Activated T-helper 2 cell treated with anti-CD3 and anti-CD28 coated beads, Interferon-gamma antibody, Interleukin-2, Interleukin-4, amounts not matched to agents 10 μg/mL and 5 μg/mL and 100 μg/mL, durations not matched to agents 14 hours and 24 hours and 36 hours (primary cell): ENCODE measurements around the gene KLF11. TPM values are rescaled to one million over a fixed set of nuclear protein-coding genes. Genes with fewer than 3 reads are reported as not detected.
"Not testable (repeated sequence)": the region's sequence is repeated elsewhere in the genome, so short reads cannot be mapped to it uniquely, and the experiment has no call there.

Source experiments
- DNase-seq: peaks from one replicate; pipeline ENCODE4 v3.0.0; 2021; ENCODE audit warnings: low spot score
- H3K27ac Mint-ChIP-seq: one replicate; pipeline ENCODE4 v1.8.0; 2021; ENCODE audit warnings: mixed read lengths
- H3K27me3 Mint-ChIP-seq: one replicate; pipeline ENCODE4 v1.8.0; 2021; ENCODE audit warnings: low read depth, mixed read lengths
- H3K36me3 Mint-ChIP-seq: one replicate; pipeline ENCODE4 v1.8.0; 2021; ENCODE audit warnings: low read depth, mixed read lengths
- H3K4me1 Mint-ChIP-seq: one replicate; pipeline ENCODE4 v1.8.0; 2021; ENCODE audit warnings: low read depth, mixed read lengths
- H3K4me3 Mint-ChIP-seq: one replicate; pipeline ENCODE4 v1.8.0; 2021; ENCODE audit warnings: low read depth, mild to moderate bottlenecking, moderate library complexity, mixed read lengths
- H3K9me3 Mint-ChIP-seq: one replicate; pipeline ENCODE4 v1.8.0; 2021; ENCODE audit warnings: mixed read lengths
- intact Hi-C: fragments of 100-400 bp; cut with micrococcal nuclease; formaldehyde crosslinking; loops from one replicate; pipeline ENCODE4 v1.15.1; 2023
- total RNA-seq: library from RNA; stranded (reverse); gene quantifications from 2 replicates; pipeline ENCODE4 v1.2.3, GENCODE V29; 2022

The KLF11 gene
- total RNA-seq, 1 donor from 2014 or later, result 7.9 TPM

DNA sequence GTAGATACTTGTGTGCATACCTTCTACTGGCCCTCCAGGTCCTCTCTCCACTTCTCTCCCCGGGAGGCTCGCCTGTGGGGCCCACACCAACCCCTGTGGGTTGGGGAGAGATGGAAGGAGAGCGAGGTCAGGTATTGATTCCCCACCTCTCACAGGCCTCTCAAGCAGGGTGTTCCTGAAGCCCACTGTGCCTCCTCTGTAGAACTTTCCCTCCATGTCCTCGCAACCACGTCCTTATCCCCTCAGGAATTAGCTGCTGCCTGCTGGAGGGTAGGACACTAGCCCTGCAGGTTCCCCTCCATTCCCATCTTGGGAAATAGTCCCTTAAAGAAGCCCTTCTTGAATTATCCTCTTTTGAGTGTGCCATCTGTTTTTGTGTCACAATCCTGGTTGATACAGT, 38.9 kb upstream of the KLF11 start:
- intact Hi-C loops, result no loop called here
- H3K4me3 Mint-ChIP-seq, result no peak overlapping the region
- no peaks in the 10 kb centered on the region for H3K4me1 Mint-ChIP-seq
- H3K9me3 Mint-ChIP-seq, result no peaks in the 10 kb centered on the region
- DNase-seq, result no peak
- no peaks in the 10 kb centered on the region for H3K36me3 Mint-ChIP-seq
- peaks cover 2% of the 10 kb centered on the region for H3K27me3 Mint-ChIP-seq
- no peak overlapping the region for H3K27ac Mint-ChIP-seq

DNA sequence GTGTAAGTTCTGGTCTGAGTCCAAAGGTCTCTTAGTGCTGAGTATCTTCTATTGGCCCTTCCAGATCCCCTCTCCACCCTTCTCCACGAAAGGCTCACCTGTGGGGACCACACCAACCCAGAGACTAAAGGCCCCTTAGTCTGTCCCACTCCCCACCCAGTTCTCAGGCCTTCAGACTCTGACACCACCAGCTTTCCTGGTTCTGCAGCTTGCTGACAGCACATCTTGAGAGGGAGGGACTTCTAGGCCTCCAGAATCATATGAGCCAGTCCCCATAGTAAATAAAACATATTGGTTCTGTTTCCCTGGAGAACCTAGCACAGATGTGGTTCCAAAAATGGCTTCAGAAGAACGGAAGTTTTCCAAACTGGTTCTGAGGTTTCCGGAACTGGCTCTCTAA, 38.5 kb upstream of the KLF11 start:
- Mint-ChIP-seq H3K36me3 (no peaks in the 10 kb centered on the region), H3K4me1 (no peaks in the 10 kb centered on the region)

DNA sequence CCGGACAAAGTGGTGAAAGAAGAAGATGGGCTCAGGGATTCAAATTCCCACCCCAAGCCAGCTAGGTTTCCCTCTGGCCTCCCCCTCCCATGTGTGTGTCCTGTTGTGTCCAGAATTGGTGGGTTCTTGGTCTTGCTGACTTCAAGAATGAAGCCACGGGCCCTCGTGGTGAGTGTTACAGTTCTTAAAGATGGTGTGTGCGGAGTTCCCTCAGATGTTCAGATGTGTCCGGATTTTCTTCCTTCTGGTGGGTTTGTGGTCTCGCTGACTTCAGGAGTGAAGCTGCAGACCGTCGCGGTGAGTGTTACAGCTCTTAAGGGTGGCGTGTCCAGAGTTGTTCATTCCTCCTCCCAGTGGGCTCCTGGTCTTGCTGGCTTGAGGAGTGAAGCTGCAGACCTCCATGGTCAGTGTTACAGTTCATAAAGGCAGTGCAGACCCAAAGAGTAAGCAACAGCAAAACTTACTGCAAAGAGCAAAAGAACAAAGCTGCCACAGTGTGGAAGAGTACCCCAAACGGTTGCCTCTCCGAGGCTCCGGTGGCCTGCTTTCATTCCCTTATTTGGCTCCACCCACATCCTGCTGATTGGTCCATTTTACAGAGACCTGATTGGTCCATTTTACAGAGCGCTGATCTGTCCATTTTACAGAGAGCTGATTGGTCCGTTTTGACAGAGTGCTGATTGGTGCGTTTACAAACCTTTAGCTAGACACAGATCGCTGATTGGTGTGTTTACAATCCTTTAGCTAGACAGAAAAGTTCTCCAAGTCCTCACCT, 37.7 kb upstream of the KLF11 start:
- no peak overlapping the region for H3K4me3 Mint-ChIP-seq
- H3K4me1 Mint-ChIP-seq, result no peaks in the 10 kb centered on the region
- H3K27me3 Mint-ChIP-seq, result peaks cover 2% of the 10 kb centered on the region
- intact Hi-C loops, result no loop called here
- no peak for DNase-seq
- no peaks in the 10 kb centered on the region for H3K9me3 Mint-ChIP-seq
- H3K36me3 Mint-ChIP-seq, result no peaks in the 10 kb centered on the region
- H3K27ac Mint-ChIP-seq, result no peak overlapping the region

More for the DNA sequence above, 38.5 kb upstream of the KLF11 start:
- no peak for DNase-seq
- no peaks in the 10 kb centered on the region for H3K9me3 Mint-ChIP-seq
- H3K27ac Mint-ChIP-seq, result no peak overlapping the region
- H3K27me3 Mint-ChIP-seq, result peaks cover 2% of the 10 kb centered on the region
- intact Hi-C loops, result no loop called here
- H3K4me3 Mint-ChIP-seq, result no peak overlapping the region

DNA sequence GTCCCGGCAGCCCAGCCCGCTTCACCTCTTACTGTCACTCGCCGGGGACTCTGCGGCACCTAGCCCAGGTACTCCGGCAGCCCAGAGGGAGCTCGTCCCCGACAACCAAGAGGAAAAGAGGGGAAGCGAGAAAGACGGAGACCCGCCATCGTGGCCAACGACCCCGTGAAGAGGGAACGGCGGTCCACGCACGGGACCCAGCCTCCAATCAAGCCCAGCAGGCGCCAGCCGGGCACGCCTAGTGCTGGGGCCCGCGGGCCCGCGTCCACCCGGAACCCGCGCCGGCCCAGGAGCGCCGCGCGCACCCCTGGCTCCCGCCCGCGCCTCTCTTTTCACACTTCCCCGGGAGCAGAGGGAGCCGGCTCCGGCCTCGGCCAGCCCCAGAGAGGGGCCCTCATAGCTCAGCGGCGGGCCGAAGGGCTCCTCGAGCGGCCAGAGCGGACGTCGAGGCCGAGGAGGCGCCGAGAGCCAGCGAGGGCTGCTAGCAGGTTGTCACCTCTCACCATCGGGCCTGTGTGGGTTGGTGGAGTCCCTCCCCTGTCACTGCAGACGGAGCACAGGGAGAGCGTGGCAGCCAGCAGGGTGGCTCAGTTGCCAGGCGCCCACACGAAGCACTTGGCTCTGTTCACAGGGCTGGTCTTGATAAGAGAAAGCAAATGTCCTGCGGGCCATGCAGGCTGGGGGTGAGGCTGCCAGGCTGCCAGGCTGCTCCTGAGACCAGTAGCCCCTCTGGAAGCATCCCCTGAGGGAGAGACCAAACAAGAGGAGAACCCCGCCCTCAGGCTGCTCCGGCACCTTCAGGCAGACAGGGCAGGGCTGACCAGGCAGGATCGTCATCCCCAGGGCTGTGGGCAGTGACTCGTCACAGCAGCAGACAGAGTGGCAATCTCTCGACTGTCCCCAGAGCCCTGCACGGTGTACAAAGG, 36.9 kb upstream of the KLF11 start:
- Mint-ChIP-seq H3K4me1 (no peaks in the 10 kb centered on the region), H3K27ac (no peak overlapping the region), H3K9me3 (no peaks in the 10 kb centered on the region), H3K36me3 (no peaks in the 10 kb centered on the region), H3K27me3 (peaks cover 2% of the 10 kb centered on the region), H3K4me3 (no peak overlapping the region)
- no peak for DNase-seq
- intact Hi-C loops, result no loop called here

DNA sequence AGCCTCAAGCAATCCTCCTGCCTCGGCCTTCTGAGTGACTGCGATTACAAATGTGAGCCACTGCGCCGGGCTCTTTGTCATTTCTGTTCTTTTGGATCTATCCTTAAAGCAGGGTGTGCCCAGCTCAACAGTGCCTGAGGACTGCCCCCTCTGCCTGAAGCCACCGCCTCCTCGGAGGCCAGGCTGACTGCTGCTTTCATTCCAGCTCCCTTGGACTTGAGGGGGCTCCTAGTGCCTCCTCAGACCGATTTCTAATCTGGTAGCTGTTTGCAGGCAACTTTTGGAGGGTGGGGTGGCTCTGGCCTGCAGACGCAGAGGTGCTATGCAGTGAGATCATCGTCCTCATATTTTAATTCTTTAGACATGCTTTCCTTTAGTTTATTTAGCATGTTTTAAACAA, 35.9 kb upstream of the KLF11 start:
- H3K4me1 Mint-ChIP-seq, result no peaks in the 10 kb centered on the region
- H3K36me3 Mint-ChIP-seq, result no peaks in the 10 kb centered on the region
- intact Hi-C loops, result no loop called here
- DNase-seq, result no peak
- no peaks in the 10 kb centered on the region for H3K9me3 Mint-ChIP-seq
- H3K27me3 Mint-ChIP-seq, result no peaks in the 10 kb centered on the region
- no peak overlapping the region for H3K4me3 Mint-ChIP-seq
- no peak overlapping the region for H3K27ac Mint-ChIP-seq

DNA sequence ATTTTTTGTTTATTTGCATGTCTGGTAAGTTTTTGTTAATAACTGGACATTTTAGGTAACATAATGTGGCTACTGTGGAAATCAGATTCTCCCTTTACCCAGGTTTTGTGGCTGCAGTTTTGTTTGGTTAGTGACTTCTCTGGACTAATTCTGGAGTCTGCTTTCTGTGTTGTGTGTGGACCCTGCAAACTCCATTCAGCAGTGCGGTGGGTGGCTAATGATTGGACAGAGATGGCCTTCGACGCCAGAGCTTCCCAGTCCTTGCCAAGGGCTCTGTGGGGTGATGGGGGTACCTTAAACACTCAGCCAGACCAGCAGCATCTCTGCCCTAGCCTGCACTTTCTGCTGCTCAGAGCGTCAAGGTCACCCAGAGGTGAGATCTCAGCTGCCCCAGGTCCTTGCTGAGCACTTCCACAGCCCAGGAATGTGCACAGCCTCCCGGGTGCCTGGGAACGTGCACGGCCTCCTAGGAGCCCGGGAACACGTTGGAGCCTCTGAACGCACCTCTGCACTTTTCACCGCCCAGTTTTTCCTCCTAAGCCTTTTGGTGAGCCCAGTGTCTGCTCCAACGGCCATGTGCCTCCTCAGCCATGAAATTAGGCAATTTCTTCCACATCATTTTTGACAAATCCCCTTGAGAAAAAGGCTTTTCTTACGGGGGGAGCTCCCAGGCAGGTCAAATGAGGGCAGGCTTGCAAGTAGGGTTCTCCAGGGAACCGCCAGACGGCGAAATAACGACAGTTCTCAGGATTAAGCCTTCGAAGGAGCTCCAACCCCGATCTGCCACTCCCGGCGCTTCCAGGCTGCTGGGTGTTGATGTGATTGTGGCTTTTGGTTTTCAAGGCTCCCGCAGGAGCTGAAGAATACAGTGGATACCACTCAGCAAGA, 35.2 kb upstream of the KLF11 start:
- DNase-seq, result no peak
- intact Hi-C loops, result no loop called here

DNA sequence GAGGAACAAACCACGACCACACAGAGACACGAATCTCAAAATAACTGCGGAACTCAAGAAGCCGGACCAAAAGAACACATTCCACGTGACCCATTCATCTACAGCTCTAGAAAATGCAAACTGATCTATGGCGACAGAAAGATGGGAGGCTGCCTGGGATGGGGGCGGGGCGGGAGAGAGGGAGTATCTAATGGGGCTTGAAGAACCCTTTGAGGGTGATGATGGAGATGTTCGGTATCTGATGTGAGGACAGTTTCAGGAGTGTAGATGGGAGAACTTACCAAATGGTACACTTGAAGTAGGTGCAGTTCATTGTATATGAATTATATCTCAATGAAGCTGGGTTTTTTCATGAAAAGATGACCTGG, 34.6 kb upstream of the KLF11 start:
- Mint-ChIP-seq H3K36me3 (no peaks in the 10 kb centered on the region), H3K9me3 (no peaks in the 10 kb centered on the region), H3K4me3 (no peak overlapping the region), H3K27me3 (no peaks in the 10 kb centered on the region), H3K4me1 (no peaks in the 10 kb centered on the region), H3K27ac (no peak overlapping the region)
- intact Hi-C loops, result no loop called here
- DNase-seq, result no peak

More for the DNA sequence above, 35.2 kb upstream of the KLF11 start:
- H3K36me3 Mint-ChIP-seq, result no peaks in the 10 kb centered on the region
- H3K27ac Mint-ChIP-seq, result no peak overlapping the region
- H3K27me3 Mint-ChIP-seq, result no peaks in the 10 kb centered on the region
- no peaks in the 10 kb centered on the region for H3K9me3 Mint-ChIP-seq
- no peaks in the 10 kb centered on the region for H3K4me1 Mint-ChIP-seq
- H3K4me3 Mint-ChIP-seq, result no peak overlapping the region

DNA sequence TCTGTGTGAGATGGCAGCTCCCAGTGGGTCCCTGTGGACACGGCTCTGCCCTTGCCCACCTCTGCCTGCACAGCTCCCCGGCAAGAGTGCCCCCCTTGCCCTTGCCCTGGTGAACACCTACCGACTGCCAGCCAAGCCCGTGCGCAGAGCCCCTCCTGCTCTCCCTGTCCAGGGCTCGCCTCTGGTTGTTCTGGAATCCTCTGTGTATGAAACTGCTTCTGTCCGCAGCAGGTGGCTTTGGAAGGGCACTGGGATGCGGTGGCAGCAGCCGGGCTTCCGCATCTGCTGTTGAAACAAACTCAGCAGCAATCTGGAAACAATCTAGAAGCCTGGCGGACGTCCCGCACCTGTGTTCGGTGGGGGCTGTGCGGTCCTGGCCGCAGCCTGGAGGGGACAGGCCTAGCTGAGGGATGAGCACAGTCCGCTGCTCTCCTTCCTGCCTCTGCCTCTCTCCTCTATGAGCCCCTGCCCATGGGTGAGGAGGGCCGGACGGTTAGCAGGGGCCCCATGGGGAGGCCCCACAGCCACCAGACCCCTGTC, 34.0 kb upstream of the KLF11 start:
- Mint-ChIP-seq H3K36me3 (no peaks in the 10 kb centered on the region), H3K27me3 (no peaks in the 10 kb centered on the region), H3K27ac (no peak overlapping the region), H3K4me3 (no peak overlapping the region), H3K9me3 (no peaks in the 10 kb centered on the region), H3K4me1 (no peaks in the 10 kb centered on the region)
- intact Hi-C loops, result no loop called here
- DNase-seq, result no peak

DNA sequence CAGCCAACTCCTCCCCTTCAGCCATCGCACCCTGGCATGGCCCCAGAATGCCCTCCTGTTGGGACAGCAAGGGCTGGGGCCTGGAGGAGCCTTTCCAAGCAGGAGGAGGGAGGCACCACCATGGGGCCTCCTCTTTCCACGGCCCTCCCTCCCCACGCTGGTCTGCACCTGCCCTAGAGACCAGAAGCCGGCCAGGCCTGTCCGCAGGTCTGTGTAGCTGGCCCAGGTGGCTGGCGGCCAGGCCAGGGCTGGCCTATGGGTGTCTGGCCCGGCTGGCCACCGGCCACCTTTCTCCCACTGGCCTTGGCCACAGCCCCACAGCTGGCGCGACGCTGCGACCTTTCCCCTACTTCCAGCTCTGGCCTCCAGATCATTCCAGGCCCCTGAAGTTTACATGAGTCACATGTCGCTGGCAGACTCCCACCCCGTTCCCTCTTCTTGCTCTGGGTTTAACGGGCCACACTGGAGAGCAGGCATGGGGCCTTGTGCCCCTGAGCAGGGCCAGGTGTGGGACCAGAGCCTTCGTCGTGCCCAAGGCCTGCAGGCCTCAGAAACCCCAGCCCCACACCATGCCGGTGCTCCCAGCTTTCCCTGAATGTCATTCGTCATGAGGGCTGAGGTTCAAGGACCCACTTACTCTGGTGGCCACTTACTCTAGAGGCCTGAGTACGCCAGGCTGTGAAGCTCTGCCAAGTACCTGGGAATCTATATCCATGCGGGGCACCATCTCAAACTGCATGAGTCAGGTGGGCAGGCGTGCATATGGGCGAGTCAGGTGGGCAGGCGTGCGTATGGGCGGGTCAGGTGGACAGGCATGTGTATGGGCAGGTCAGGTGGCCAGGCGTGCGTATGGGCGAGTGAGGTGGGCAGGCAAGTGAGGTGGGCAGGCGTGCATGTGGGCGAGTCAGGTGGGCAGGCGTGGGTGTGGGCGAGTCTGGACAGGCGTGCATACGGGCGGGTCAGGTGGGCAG, 33.3 kb upstream of the KLF11 start:
- H3K27ac Mint-ChIP-seq, result no peak overlapping the region
- no peaks in the 10 kb centered on the region for H3K9me3 Mint-ChIP-seq
- no peak overlapping the region for H3K4me3 Mint-ChIP-seq
- no peak for DNase-seq
- H3K27me3 Mint-ChIP-seq, result no peaks in the 10 kb centered on the region
- H3K4me1 Mint-ChIP-seq, result no peaks in the 10 kb centered on the region
- intact Hi-C loops, result no loop called here
- H3K36me3 Mint-ChIP-seq, result no peaks in the 10 kb centered on the region

DNA sequence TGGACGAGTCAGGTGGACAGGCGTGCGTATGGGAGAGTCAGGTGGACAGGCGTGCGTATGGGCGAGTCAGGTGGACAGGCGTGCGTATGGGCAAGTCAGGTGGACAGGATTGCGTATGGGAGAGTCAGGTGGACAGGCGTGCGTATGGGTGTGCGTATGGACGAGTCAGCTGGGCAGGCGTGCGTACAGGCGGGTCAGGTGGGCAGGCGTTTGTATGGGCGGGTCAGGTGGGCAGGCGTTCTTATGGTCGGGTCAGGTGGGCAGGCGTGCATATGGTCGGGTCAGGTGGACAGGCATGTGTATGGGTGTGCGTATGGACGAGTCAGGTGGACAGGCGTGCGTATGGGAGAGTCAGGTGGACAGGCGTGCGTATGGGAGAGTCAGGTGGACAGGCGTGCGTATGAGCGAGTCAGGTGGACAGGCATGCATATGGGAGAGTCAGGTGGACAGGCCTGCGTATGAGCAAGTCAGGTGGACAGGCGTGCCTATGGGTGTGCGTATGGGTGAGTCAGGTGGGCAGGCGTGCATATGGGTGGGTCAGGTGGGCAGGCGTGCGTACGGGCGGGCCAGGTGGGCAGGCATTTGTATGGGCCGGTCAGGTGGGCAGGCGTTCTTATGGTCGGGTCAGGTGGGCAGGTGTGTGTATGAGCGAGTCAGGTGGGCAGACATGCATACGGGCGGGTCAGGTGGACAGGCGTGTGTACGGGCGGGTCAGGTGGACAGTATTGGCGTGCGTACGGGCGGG, 32.3 kb upstream of the KLF11 start:
- H3K4me1 Mint-ChIP-seq, DNase-seq, H3K4me3 Mint-ChIP-seq, intact Hi-C loops, H3K27ac Mint-ChIP-seq, H3K36me3 Mint-ChIP-seq, H3K9me3 Mint-ChIP-seq, H3K27me3 Mint-ChIP-seq: not testable (repeated sequence)

DNA sequence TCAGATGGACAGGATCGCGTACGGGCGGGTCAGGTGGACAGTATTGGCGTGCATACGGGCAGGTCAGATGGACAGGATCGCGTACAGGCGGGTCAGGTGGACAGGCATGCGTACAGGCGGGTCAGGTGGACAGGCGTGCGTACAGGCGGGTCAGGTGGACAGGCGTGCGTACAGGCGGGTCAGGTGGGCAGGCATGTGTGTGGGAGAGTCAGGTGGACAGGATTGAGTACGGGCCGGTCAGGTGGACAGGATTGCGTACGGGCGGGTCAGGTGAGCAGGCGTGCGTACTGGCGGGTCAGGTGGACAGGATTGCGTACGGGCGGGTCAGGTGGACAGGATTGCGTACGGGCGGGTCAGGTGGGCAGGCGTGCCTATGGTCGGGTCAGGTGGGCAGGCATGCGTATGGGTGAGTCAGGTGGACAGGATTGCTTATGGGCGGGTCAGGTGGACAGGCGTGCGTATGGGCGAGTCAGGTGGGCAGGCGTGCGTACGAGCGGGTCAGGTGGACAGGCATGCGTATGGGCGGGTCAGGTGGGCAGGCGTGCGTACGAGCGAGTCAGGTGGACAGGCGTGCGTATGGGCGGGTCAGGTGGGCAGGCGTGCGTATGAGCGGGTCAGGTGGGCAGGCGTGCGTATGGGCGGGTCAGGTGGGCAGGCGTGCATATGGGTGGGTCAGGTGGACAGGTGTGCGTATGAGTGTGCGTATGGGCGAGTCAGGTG, 31.6 kb upstream of the KLF11 start:
- H3K36me3 Mint-ChIP-seq, DNase-seq, H3K27ac Mint-ChIP-seq, intact Hi-C loops, H3K4me1 Mint-ChIP-seq, H3K9me3 Mint-ChIP-seq, H3K4me3 Mint-ChIP-seq, H3K27me3 Mint-ChIP-seq: not testable (repeated sequence)
